Bronchial epithelial cell (primary cell): ENCODE measurements around the gene ZMYND19. TPM values are rescaled to one million over a fixed set of nuclear protein-coding genes. Genes with fewer than 3 reads are reported as not detected.

Experiments
- DNase-seq: peaks from one replicate; pipeline ENCODE4 v3.0.0-alpha.2; 2010; ENCODE audit warnings: low read depth
- FAIRE-seq: peaks from 2 replicates; lab custom pipeline; 2011; peaks lifted over from hg19 to GRCh38; lab: Jason Lieb, UNC
- H3K27me3 ChIP-seq: 2 replicates; pipeline ENCODE4 v1.5.1; 2011; ENCODE audit warnings: low read length; ENCODE audit not compliant: control insufficient read depth, insufficient read depth
- H3K36me3 ChIP-seq: 2 replicates; pipeline ENCODE4 v1.5.1; 2011; ENCODE audit warnings: low read length; ENCODE audit not compliant: control insufficient read depth, insufficient read depth
- H3K4me3 ChIP-seq: 2 replicates; pipeline ENCODE4 v1.5.1; 2011; ENCODE audit warnings: mild to moderate bottlenecking, low read depth, low read length, control low read depth
- CTCF ChIP-seq: IDR thresholded peaks from 2 replicates; pipeline ENCODE4 v1.5.1; 2011; ENCODE audit warnings: mild to moderate bottlenecking, moderate library complexity, low read length, control low read depth, inconsistent platforms; ENCODE audit not compliant: insufficient read depth, severe bottlenecking
- total RNA-seq: library from RNA; depleted of rRNA; stranded (reverse); fragments of >200 nt; gene quantifications from 2 replicates; pipeline ENCODE4 v1.2.1, GENCODE V29; 2014

Gene ZMYND19
- total RNA-seq = 30.7 and 34.2 TPM in 2 replicates

- Histone ChIP-seq H3K4me3 (peak within 1 kb of the TSS; percentile 76), H3K27me3 (no peaks in the 10 kb centered on the region), H3K36me3 (peaks cover 18% of the 10 kb centered on the region)
- FAIRE-seq (no peak), DNase-seq (peak; percentile 49)
- TF ChIP-seq CTCF = no peak
Measured at GRCh38 chr9:137590469-137591383, at the start of gene ZMYND19. TSS of gene ZMYND19 (minus strand) at chr9:137590512. CDS start at chr9:137590263, 249 bp downstream.

GRCh38 chr9:137639303-137640051 lies 49.2 kb upstream of the ZMYND19 start:
- H3K36me3 ChIP-seq = peaks cover 6% of the 10 kb centered on the region
- FAIRE-seq (no peak), DNase-seq (no peak)
- H3K4me3 ChIP-seq = no peak overlapping the region
- no peaks in the 10 kb centered on the region for H3K27me3 ChIP-seq
- no peak for TF ChIP-seq CTCF

GRCh38 chr9:137638680-137639079 lies 48.4 kb upstream of the ZMYND19 start:
- FAIRE-seq = no peak
- no peak for DNase-seq
- Histone ChIP-seq H3K27me3 (no peaks in the 10 kb centered on the region), H3K36me3 (peaks cover 6% of the 10 kb centered on the region), H3K4me3 (no peak overlapping the region)
- TF ChIP-seq CTCF = no peak

- no peak for TF ChIP-seq CTCF
- Histone ChIP-seq H3K36me3 (peaks cover 3% of the 10 kb centered on the region), H3K4me3 (no peak overlapping the region), H3K27me3 (no peaks in the 10 kb centered on the region)
- FAIRE-seq (no peak), DNase-seq (no peak)
Measured at GRCh38 chr9:137634016-137634415, 43.7 kb upstream of the ZMYND19 start.

GRCh38 chr9:137632230-137633161 lies 42.2 kb upstream of the ZMYND19 start:
- DNase-seq (no peak), FAIRE-seq (no peak)
- Histone ChIP-seq H3K36me3 (peaks cover 1% of the 10 kb centered on the region), H3K4me3 (no peak overlapping the region), H3K27me3 (no peaks in the 10 kb centered on the region)
- TF ChIP-seq CTCF = no peak
